Adrenal gland (tissue), 5 donors: ENCODE measurements around the gene HOMER2.

Experiments used
- POLR2A ChIP-seq, 2 donors: fragments of 450-650 bp; IDR thresholded peaks; one replicate each; pipeline ENCODE4 v1.6.1; 2017; ENCODE audit warnings: antibody characterized with exemption in 2 of 2, mild to moderate bottlenecking in 2 of 2, moderate library complexity in 1 of 2
- TF ChIP-seq, protein P1 (sequence below), 6 experiments: fragments of 450-650 bp in 4 of 6; fragments of 200-600 bp in 2 of 6; sonication (generic) in 1 of 6; IDR thresholded peaks; 1 replicate in 5 of 6; 2 replicates in 1 of 6; pipeline versions ENCODE4 v1.5.1 to v1.8.0; 2016 to 2021; ENCODE audit warnings: antibody characterized with exemption in 6 of 6, mild to moderate bottlenecking in 2 of 6, moderate library complexity in 1 of 6
- donor health status: DM: no; HTN: no; CAD: no.

DNA sequence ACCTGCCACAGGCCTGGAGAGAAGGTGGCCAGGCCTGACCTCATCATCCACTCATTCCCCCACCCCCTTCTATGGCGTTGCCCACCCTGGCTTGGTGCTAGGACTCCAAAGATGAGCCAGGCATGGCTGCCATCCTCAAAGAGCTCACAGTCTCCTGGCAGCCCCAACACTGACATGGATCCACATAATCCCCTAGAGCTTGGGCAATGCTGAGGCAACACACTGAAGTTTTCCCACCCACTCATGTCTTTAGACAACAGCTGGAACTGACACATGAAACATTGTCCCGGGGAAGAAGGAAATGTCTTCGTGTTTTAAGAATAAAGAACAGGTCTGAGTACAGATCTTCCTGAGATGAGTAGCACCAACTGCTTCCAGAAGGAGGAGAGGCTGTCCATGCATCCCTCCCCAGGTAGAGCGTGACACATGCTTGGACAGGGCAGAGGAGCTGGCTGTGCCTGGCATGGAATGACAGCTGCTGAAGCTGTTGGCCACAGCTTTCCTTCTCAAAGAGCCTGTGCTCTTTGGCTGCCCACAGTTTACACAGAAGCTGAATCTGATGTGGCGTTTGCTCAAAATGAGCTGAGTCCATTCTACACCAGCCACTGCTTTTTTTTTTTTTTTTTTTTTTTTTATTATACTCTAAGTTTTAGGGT lies 70.1 kb downstream of the HOMER2 start:
- TF ChIP-seq, protein P1, sequence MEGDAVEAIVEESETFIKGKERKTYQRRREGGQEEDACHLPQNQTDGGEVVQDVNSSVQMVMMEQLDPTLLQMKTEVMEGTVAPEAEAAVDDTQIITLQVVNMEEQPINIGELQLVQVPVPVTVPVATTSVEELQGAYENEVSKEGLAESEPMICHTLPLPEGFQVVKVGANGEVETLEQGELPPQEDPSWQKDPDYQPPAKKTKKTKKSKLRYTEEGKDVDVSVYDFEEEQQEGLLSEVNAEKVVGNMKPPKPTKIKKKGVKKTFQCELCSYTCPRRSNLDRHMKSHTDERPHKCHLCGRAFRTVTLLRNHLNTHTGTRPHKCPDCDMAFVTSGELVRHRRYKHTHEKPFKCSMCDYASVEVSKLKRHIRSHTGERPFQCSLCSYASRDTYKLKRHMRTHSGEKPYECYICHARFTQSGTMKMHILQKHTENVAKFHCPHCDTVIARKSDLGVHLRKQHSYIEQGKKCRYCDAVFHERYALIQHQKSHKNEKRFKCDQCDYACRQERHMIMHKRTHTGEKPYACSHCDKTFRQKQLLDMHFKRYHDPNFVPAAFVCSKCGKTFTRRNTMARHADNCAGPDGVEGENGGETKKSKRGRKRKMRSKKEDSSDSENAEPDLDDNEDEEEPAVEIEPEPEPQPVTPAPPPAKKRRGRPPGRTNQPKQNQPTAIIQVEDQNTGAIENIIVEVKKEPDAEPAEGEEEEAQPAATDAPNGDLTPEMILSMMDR (IDR thresholded peaks at IDR 0.05) = no peak
- no peak for TF ChIP-seq POLR2A (IDR thresholded peaks at IDR 0.05)
